GM19455 (cell line): ENCODE data around the gene SLC9A5.

ENCODE experiments used
- ATAC-seq: cut with Tn5 transposase; IDR thresholded peaks from one replicate; pipeline ENCODE4 v1.9.1; 2021; ENCODE audit not compliant: unreplicated experiment

Gene SLC9A5

DNA sequence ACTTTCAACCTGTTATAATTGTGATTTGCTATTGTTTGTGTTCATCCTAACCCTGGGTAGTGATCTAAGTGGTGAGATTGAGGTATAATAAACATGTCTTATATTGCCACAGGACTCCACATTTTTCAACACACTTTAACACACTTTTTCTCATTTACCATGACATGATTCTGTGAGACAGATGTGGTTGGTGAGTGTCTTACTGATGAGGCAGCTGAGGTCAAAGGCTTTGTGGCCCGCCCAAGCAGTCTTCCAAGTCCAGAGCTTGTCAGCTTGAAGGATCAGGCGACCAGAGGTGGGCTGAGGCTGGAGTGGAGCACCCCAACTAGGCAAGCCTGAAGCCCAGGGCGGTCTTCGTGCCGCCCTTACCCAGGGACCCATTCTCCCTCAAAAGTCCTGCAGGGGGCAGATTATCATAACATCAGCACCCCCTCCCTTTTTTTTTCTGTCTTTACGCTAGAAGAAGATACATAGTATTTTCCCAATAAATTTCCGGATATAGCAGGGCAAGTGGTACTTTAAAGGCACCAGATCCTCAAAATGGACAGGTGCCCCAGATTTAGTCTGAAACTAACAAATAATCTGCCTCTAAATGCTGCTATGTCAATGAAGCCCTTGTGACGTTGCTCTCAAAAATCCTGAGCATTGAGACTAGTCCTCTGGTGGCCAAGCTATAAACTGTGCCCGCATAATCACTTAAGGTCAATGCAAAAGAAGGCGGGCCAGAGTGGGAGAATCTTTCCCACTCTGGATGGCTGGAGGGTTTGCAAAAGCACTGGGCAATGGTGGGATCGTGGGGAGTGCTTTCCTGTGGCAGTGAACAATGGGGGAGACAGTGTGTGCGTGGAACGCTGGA is 56.7 kb downstream of the SLC9A5 start:
- ATAC-seq, result no peak

- no peak for ATAC-seq
Measured at GRCh38 chr16:67310561-67310960, 61.8 kb downstream of the SLC9A5 start.

- ATAC-seq, result no peak
Measured at GRCh38 chr16:67311607-67312488, 63.1 kb downstream of the SLC9A5 start.

DNA sequence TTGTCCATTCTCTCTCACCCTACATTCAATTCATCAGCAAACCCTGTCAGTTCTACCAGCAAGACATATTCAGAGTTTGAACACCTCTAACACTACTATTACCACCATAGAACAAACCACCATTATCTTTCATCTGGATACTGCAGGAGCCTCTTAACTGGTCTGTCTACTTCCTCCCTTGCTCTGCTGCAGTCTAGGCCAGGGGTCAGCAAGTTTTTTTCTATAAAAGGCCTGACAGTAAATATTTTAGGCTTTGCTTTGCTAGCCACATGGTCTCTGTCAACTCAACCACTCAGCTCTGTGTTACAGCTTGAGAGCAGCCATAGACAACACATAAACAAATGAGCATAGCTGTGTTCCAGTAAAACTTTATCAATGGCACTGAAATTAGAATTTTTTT is 63.9 kb downstream of the SLC9A5 start:
- ATAC-seq, result no peak

- ATAC-seq, result no peak
Measured at GRCh38 chr16:67317853-67318252, 69.1 kb downstream of the SLC9A5 start.
